ENCODE measurements around the gene SCUBE1.

Gene SCUBE1

GRCh38 chr22:43296276-43296902 lies 46.8 kb downstream of the SCUBE1 start:
- Histone ChIP-seq H3K27me3 (no peaks in the 10 kb centered on the region), H3K4me3 (ENCODE audit: low read depth in 1 of 2, low read length in 1 of 2) (no peak overlapping the region), H3K9me3 (no peaks in the 10 kb centered on the region), H3K4me1 (ENCODE audit: control insufficient read depth in 1 of 2, insufficient read depth in 1 of 2, low read depth in 1 of 2, low read length in 1 of 2) (no peaks in the 10 kb centered on the region), H3K36me3 (no peaks in the 10 kb centered on the region), H3K27ac (no peak overlapping the region)
- no peak for TF ChIP-seq CTCF (IDR thresholded peaks at IDR 0.05)

GRCh38 chr22:43295660-43296059 lies 47.5 kb downstream of the SCUBE1 start:
- TF ChIP-seq CTCF (IDR thresholded peaks at IDR 0.05) = no peak
- Histone ChIP-seq H3K36me3 (no peaks in the 10 kb centered on the region), H3K27me3 (peaks cover 2% of the 10 kb centered on the region), H3K9me3 (no peaks in the 10 kb centered on the region), H3K27ac (no peak overlapping the region), H3K4me3 (ENCODE audit: low read depth in 1 of 2, low read length in 1 of 2) (no peak overlapping the region), H3K4me1 (ENCODE audit: control insufficient read depth in 1 of 2, insufficient read depth in 1 of 2, low read depth in 1 of 2, low read length in 1 of 2) (no peaks in the 10 kb centered on the region)

GRCh38 chr22:43295173-43295572 lies 48.0 kb downstream of the SCUBE1 start:
- no peak for TF ChIP-seq CTCF (IDR thresholded peaks at IDR 0.05)
- Histone ChIP-seq H3K27me3 (peaks cover 7% of the 10 kb centered on the region), H3K27ac (no peak overlapping the region), H3K4me1 (ENCODE audit: control insufficient read depth in 1 of 2, insufficient read depth in 1 of 2, low read depth in 1 of 2, low read length in 1 of 2) (no peaks in the 10 kb centered on the region), H3K36me3 (no peaks in the 10 kb centered on the region), H3K9me3 (no peaks in the 10 kb centered on the region), H3K4me3 (ENCODE audit: low read depth in 1 of 2, low read length in 1 of 2) (no peak overlapping the region)

GRCh38 chr22:43293655-43294392 lies 49.3 kb downstream of the SCUBE1 start:
- TF ChIP-seq CTCF (IDR thresholded peaks at IDR 0.05) = no peak
- H3K4me3 ChIP-seq (ENCODE audit: low read depth in 1 of 2, low read length in 1 of 2) = no peak overlapping the region
- H3K36me3 ChIP-seq = no peaks in the 10 kb centered on the region
- no peaks in the 10 kb centered on the region for H3K9me3 ChIP-seq
- no peak overlapping the region for H3K27ac ChIP-seq
- H3K4me1 ChIP-seq (ENCODE audit: control insufficient read depth in 1 of 2, insufficient read depth in 1 of 2, low read depth in 1 of 2, low read length in 1 of 2) = no peaks in the 10 kb centered on the region
- peaks cover 21% of the 10 kb centered on the region for H3K27me3 ChIP-seq

GRCh38 chr22:43293259-43293654 lies 49.9 kb downstream of the SCUBE1 start:
- H3K27me3 ChIP-seq = peaks cover 26% of the 10 kb centered on the region
- H3K36me3 ChIP-seq = no peaks in the 10 kb centered on the region
- no peak for TF ChIP-seq CTCF (IDR thresholded peaks at IDR 0.05)
- H3K9me3 ChIP-seq = no peaks in the 10 kb centered on the region
- no peak overlapping the region for H3K4me3 ChIP-seq (ENCODE audit: low read depth in 1 of 2, low read length in 1 of 2)
- H3K27ac ChIP-seq = no peak overlapping the region
- H3K4me1 ChIP-seq (ENCODE audit: control insufficient read depth in 1 of 2, insufficient read depth in 1 of 2, low read depth in 1 of 2, low read length in 1 of 2) = no peaks in the 10 kb centered on the region
